PFSK-1 (cell line): ENCODE results near the gene AKAP6.

Experiments
- FOXP2 ChIP-seq: optimal IDR thresholded peaks from 2 replicates; pipeline ENCODE3; 2011; ENCODE audit warnings: borderline replicate concordance, control low read depth, inconsistent platforms; ENCODE audit not compliant: insufficient read depth; ENCODE audit errors: extremely low read length, extremely low read depth
- POLR2AphosphoS5 ChIP-seq: IDR thresholded peaks from 2 replicates; pipeline ENCODE4 v1.6.1; 2012; ENCODE audit warnings: low read depth, mild to moderate bottlenecking, control low read depth, low read length, moderate library complexity
- REST ChIP-seq, 2 experiments: IDR thresholded peaks; 2 replicates each; pipeline versions ENCODE4 v1.6.1 to v1.8.0; 2011 to 2012; ENCODE audit warnings: low read depth in 2 of 2, low read length in 2 of 2, control low read depth in 1 of 2, inconsistent platforms in 1 of 2, mild to moderate bottlenecking in 1 of 2, moderate library complexity in 1 of 2; ENCODE audit not compliant: insufficient read depth in 1 of 2
- SIN3A ChIP-seq: IDR thresholded peaks from 2 replicates; pipeline ENCODE4 v1.6.1; 2012; ENCODE audit warnings: mild to moderate bottlenecking, low read length, moderate library complexity, borderline replicate concordance; ENCODE audit not compliant: insufficient read depth
- TAF1 ChIP-seq: IDR thresholded peaks from 2 replicates; pipeline ENCODE4 v1.6.1; 2012; ENCODE audit warnings: low read length, control low read depth, borderline replicate concordance; ENCODE audit not compliant: insufficient read depth

AKAP6 gene

GRCh38 chr14:32443890-32444661, 115.0 kb downstream of the AKAP6 start:
- TF ChIP-seq TAF1: no peak
- TF ChIP-seq SIN3A: no peak
- TF ChIP-seq FOXP2: no peak
- TF ChIP-seq REST (IDR thresholded peaks at IDR 0.05; ENCODE audit: insufficient read depth in 1 of 2, low read depth in 2 of 2, low read length in 2 of 2): no peak
- TF ChIP-seq POLR2AphosphoS5: no peak

DNA sequence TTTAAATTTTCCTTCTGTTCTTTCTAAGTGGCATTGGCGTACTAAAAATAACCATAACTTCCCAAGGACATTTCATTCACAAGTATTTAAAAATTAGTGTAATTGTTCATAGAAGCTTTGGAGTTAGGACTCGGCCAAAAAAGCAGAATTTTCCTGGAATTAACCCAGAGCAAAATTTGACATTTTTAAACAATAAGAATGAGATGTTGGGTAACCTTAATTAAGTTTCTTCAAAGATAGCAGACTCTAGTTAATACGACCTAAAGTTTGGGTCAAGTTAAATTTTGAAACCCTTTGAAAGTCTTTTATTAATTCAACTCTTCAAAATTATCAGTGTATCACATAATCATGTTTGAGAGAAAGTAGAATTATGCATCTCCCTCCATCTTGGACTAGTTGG, 118.3 kb downstream of the AKAP6 start:
- TF ChIP-seq REST (IDR thresholded peaks at IDR 0.05; ENCODE audit: insufficient read depth in 1 of 2, low read depth in 2 of 2, low read length in 2 of 2): no peak
- TF ChIP-seq SIN3A: no peak

DNA sequence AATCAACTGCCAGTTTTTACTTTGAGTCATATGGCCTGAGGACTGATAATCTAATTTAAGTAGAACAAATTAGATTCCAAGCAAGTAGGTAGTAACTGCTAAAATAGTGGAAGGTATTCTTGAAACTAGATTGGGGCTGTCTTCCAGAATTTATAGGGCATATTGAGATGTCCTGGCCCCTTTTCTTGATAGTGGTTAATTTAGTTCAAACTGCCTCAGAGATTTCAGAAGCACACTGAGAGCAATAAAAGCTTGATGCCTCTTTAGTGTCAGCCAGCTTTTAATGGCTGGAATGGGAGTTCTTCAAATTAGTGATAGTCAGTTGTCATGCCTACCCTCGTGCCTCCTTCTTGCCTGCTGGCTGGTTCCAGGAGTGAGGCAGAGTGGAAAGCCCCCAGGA, 120.5 kb downstream of the AKAP6 start:
- no peak for TF ChIP-seq POLR2AphosphoS5
- TF ChIP-seq TAF1: no peak
- TF ChIP-seq REST (IDR thresholded peaks at IDR 0.05; ENCODE audit: insufficient read depth in 1 of 2, low read depth in 2 of 2, low read length in 2 of 2): no peak
- no peak for TF ChIP-seq SIN3A
- no peak for TF ChIP-seq FOXP2

GRCh38 chr14:32450919-32451675, 122.0 kb downstream of the AKAP6 start:
- TF ChIP-seq REST (IDR thresholded peaks at IDR 0.05; ENCODE audit: insufficient read depth in 1 of 2, low read depth in 2 of 2, low read length in 2 of 2) (no peak), SIN3A (no peak), TAF1 (no peak)
